ACC112 (cell line): ENCODE data around the gene MYO9B.

Experiments used
- H2AFZ ChIP-seq: fragments of 200-600 bp; sonication (generic); one replicate; pipeline ENCODE4 v1.6.0; 2017; ENCODE audit warnings: antibody characterized with exemption, low read length; ENCODE audit not compliant: unreplicated experiment
- H3K27ac ChIP-seq: fragments of 200-600 bp; sonication (generic); 2 replicates; pipeline ENCODE4 v1.5.1; 2014; ENCODE audit warnings: low read depth, mild to moderate bottlenecking, antibody characterized with exemption, low read length, moderate library complexity
- H3K27me3 ChIP-seq: fragments of 200-600 bp; sonication (generic); 2 replicates; pipeline ENCODE4 v1.6.1; 2014; ENCODE audit warnings: mild to moderate bottlenecking, antibody characterized with exemption, low read length, moderate library complexity, mixed read lengths; ENCODE audit not compliant: insufficient read depth
- H3K36me3 ChIP-seq: fragments of 200-600 bp; sonication (generic); 2 replicates; pipeline ENCODE4 v1.6.1; 2016; ENCODE audit warnings: mild to moderate bottlenecking, antibody characterized with exemption, low read length, moderate library complexity, mixed read lengths; ENCODE audit not compliant: insufficient read depth
- H3K4me1 ChIP-seq: fragments of 200-600 bp; sonication (generic); one replicate; pipeline ENCODE4 v1.6.1; 2016; ENCODE audit warnings: low read length, mixed read lengths; ENCODE audit not compliant: insufficient read depth, unreplicated experiment, control insufficient read depth
- H3K4me3 ChIP-seq: fragments of 200-600 bp; sonication (generic); 2 replicates; pipeline ENCODE4 v1.5.1; 2014; ENCODE audit warnings: mild to moderate bottlenecking, low read depth, low read length
- H3K79me2 ChIP-seq: fragments of 200-600 bp; sonication (generic); one replicate; pipeline ENCODE4 v1.6.0; 2016; ENCODE audit warnings: low read length; ENCODE audit not compliant: control insufficient read depth, unreplicated experiment, insufficient read depth

Gene MYO9B

GRCh38 chr19:17037966-17038500 is 37.5 kb upstream of the MYO9B start:
- Histone ChIP-seq H3K36me3 (no peaks in the 10 kb centered on the region), H3K27me3 (peaks cover 5% of the 10 kb centered on the region; the same call in 1 of the 2 replicates), H3K27ac (no peak overlapping the region), H3K4me3 (no peak overlapping the region), H3K79me2 (no peaks in the 10 kb centered on the region), H2AFZ (no peak overlapping the region), H3K4me1 (peaks cover 2% of the 10 kb centered on the region)

- no peaks in the 10 kb centered on the region for H3K79me2 ChIP-seq
- H3K27ac ChIP-seq: no peak overlapping the region
- H2AFZ ChIP-seq: no peak overlapping the region
- no peaks in the 10 kb centered on the region for H3K36me3 ChIP-seq
- H3K4me1 ChIP-seq: peaks cover 2% of the 10 kb centered on the region
- H3K27me3 ChIP-seq: peaks cover 5% of the 10 kb centered on the region; the same call in 1 of the 2 replicates
- no peak overlapping the region for H3K4me3 ChIP-seq
Observed at GRCh38 chr19:17041976-17042375, 33.6 kb upstream of the MYO9B start.

- Histone ChIP-seq H3K4me3 (no peak overlapping the region), H3K27me3 (peaks cover 5% of the 10 kb centered on the region; the same call in 1 of the 2 replicates), H3K79me2 (no peaks in the 10 kb centered on the region), H2AFZ (no peak overlapping the region), H3K36me3 (no peaks in the 10 kb centered on the region), H3K27ac (no peak overlapping the region), H3K4me1 (peaks cover 2% of the 10 kb centered on the region)
Observed at GRCh38 chr19:17043744-17044143, 31.8 kb upstream of the MYO9B start.

- Histone ChIP-seq H2AFZ (no peak overlapping the region), H3K4me3 (no peak overlapping the region), H3K27ac (no peak overlapping the region), H3K79me2 (no peaks in the 10 kb centered on the region), H3K36me3 (no peaks in the 10 kb centered on the region), H3K27me3 (peaks cover 5% of the 10 kb centered on the region; the same call in 1 of the 2 replicates), H3K4me1 (peaks cover 6% of the 10 kb centered on the region)
Observed at GRCh38 chr19:17045907-17046502, 29.6 kb upstream of the MYO9B start.

GRCh38 chr19:17048885-17049453 is 26.6 kb upstream of the MYO9B start:
- H3K27me3 ChIP-seq: no peaks in the 10 kb centered on the region
- H2AFZ ChIP-seq: no peak overlapping the region
- H3K4me3 ChIP-seq: no peak overlapping the region
- H3K36me3 ChIP-seq: no peaks in the 10 kb centered on the region
- H3K79me2 ChIP-seq: no peaks in the 10 kb centered on the region
- peaks cover 4% of the 10 kb centered on the region for H3K4me1 ChIP-seq
- no peak overlapping the region for H3K27ac ChIP-seq

GRCh38 chr19:17049711-17050280 is 25.8 kb upstream of the MYO9B start:
- H3K79me2 ChIP-seq: no peaks in the 10 kb centered on the region
- peaks cover 4% of the 10 kb centered on the region for H3K4me1 ChIP-seq
- no peak overlapping the region for H2AFZ ChIP-seq
- H3K4me3 ChIP-seq: no peak overlapping the region
- H3K27ac ChIP-seq: no peak overlapping the region
- no peaks in the 10 kb centered on the region for H3K27me3 ChIP-seq
- H3K36me3 ChIP-seq: no peaks in the 10 kb centered on the region

- Histone ChIP-seq H3K27ac (no peak overlapping the region), H2AFZ (no peak overlapping the region), H3K36me3 (peaks cover 1% of the 10 kb centered on the region; the same call in 1 of the 2 replicates), H3K4me3 (no peak overlapping the region), H3K27me3 (no peaks in the 10 kb centered on the region), H3K4me1 (peaks cover 4% of the 10 kb centered on the region), H3K79me2 (no peaks in the 10 kb centered on the region)
Observed at GRCh38 chr19:17052439-17052838, 23.1 kb upstream of the MYO9B start.

GRCh38 chr19:17054746-17055145 is 20.8 kb upstream of the MYO9B start:
- Histone ChIP-seq H3K4me3 (no peak overlapping the region), H3K27me3 (no peaks in the 10 kb centered on the region), H3K4me1 (no peaks in the 10 kb centered on the region), H3K79me2 (no peaks in the 10 kb centered on the region), H3K27ac (no peak overlapping the region), H3K36me3 (peaks cover 24% of the 10 kb centered on the region), H2AFZ (no peak overlapping the region)

GRCh38 chr19:17055636-17056035 is 19.9 kb upstream of the MYO9B start:
- H3K79me2 ChIP-seq: no peaks in the 10 kb centered on the region
- H2AFZ ChIP-seq: no peak overlapping the region
- no peaks in the 10 kb centered on the region for H3K27me3 ChIP-seq
- H3K4me3 ChIP-seq: no peak overlapping the region
- H3K4me1 ChIP-seq: no peaks in the 10 kb centered on the region
- H3K27ac ChIP-seq: no peak overlapping the region
- H3K36me3 ChIP-seq: peaks cover 30% of the 10 kb centered on the region

- Histone ChIP-seq H3K4me3 (no peak overlapping the region), H3K36me3 (peaks cover 43% of the 10 kb centered on the region), H3K79me2 (peaks cover 5% of the 10 kb centered on the region), H3K27me3 (no peaks in the 10 kb centered on the region), H3K27ac (no peak overlapping the region), H2AFZ (no peak overlapping the region), H3K4me1 (no peaks in the 10 kb centered on the region)
Observed at GRCh38 chr19:17058236-17058635, 17.3 kb upstream of the MYO9B start.

GRCh38 chr19:17060802-17061201 is 14.8 kb upstream of the MYO9B start:
- Histone ChIP-seq H3K4me3 (no peak overlapping the region), H3K27me3 (no peaks in the 10 kb centered on the region), H3K4me1 (no peaks in the 10 kb centered on the region), H3K27ac (no peak overlapping the region), H3K79me2 (peaks cover 24% of the 10 kb centered on the region), H2AFZ (no peak overlapping the region), H3K36me3 (peaks cover 61% of the 10 kb centered on the region)
